ENCODE data around the gene PPP2R1B.
"Not testable (repeated sequence)": the region's sequence is repeated elsewhere in the genome, so short reads cannot be mapped to it uniquely, and the experiment has no call there.

PPP2R1B gene

GRCh38 chr11:111729071-111729830 is 36.9 kb downstream of the PPP2R1B start:
- H3K27ac Mint-ChIP-seq, result no peak overlapping the region
- H3K4me1 Mint-ChIP-seq, result no peaks in the 10 kb centered on the region
- DNase-seq (ENCODE audit: low spot score in 2 of 2) (no peak), ATAC-seq (no peak)
- no peak overlapping the region for H3K4me3 Mint-ChIP-seq
- no peaks in the 10 kb centered on the region for H3K9me3 Mint-ChIP-seq
- H3K36me3 Mint-ChIP-seq, result peaks cover 48% of the 10 kb centered on the region

DNA sequence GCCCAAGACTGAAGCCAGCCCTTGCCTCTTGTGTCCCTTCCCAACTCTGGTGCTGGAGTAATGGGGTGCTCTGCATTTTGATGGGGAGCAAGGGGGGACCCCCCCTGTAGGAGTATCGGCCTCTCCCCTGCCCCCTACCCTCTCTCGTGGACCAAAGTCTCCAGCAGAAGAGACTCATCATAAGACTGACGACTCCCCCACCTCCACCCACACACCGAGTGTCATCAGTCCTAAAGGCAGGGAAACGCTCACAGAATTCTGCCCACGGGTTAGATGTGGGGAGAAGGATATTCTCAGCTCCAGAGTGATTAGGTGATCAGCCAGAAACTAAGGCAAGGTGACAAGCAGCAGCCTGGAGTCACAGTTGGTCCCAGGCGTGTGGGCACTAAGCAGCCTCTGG is 38.8 kb downstream of the PPP2R1B start:
- Mint-ChIP-seq H3K27ac (peak overlapping the region; percentile 14), H3K36me3 (peaks cover 67% of the 10 kb centered on the region), H3K4me3 (no peak overlapping the region), H3K4me1 (no peaks in the 10 kb centered on the region), H3K9me3 (no peaks in the 10 kb centered on the region)
- DNase-seq (ENCODE audit: low spot score in 2 of 2) (no peak), ATAC-seq (no peak)

- no peak for ATAC-seq
- H3K4me3 Mint-ChIP-seq, result no peak overlapping the region
- peaks cover 72% of the 10 kb centered on the region for H3K36me3 Mint-ChIP-seq
- no peak for DNase-seq (ENCODE audit: low spot score in 2 of 2)
- no peaks in the 10 kb centered on the region for H3K9me3 Mint-ChIP-seq
- no peak overlapping the region for H3K27ac Mint-ChIP-seq
- no peaks in the 10 kb centered on the region for H3K4me1 Mint-ChIP-seq
These were observed 39.9 kb downstream of the PPP2R1B start for GRCh38 chr11:111726301-111726713.

GRCh38 chr11:111725621-111726020 is 40.6 kb downstream of the PPP2R1B start:
- no peaks in the 10 kb centered on the region for H3K9me3 Mint-ChIP-seq
- ATAC-seq (no peak), DNase-seq (ENCODE audit: low spot score in 2 of 2) (no peak)
- peaks cover 79% of the 10 kb centered on the region for H3K36me3 Mint-ChIP-seq
- no peak overlapping the region for H3K27ac Mint-ChIP-seq
- H3K4me1 Mint-ChIP-seq, result no peaks in the 10 kb centered on the region
- H3K4me3 Mint-ChIP-seq, result no peak overlapping the region

GRCh38 chr11:111724615-111725129 is 41.5 kb downstream of the PPP2R1B start:
- Mint-ChIP-seq H3K27ac (no peak overlapping the region), H3K36me3 (peaks cover 82% of the 10 kb centered on the region), H3K4me1 (no peaks in the 10 kb centered on the region), H3K9me3 (no peaks in the 10 kb centered on the region), H3K4me3 (no peak overlapping the region)
- no peak for DNase-seq (ENCODE audit: low spot score in 2 of 2)
- ATAC-seq, result no peak

DNA sequence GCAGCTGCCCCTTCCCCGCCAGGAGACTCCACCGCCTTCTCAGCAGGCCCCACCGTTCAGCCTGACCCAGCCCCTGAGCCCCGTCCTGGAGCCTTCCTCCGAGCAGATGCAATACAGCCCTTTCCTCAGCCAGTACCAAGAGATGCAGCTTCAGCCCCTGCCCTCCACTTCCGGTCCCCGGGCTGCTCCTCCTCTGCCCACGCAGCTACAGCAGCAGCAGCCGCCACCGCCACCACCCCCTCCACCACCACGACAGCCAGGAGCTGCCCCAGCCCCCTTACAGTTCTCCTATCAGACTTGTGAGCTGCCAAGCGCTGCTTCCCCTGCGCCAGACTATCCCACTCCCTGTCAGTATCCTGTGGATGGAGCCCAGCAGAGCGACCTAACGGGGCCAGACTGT is 42.6 kb downstream of the PPP2R1B start:
- Mint-ChIP-seq H3K4me1 (no peaks in the 10 kb centered on the region), H3K36me3 (peaks cover 78% of the 10 kb centered on the region), H3K4me3 (no peak overlapping the region), H3K9me3 (no peaks in the 10 kb centered on the region), H3K27ac (no peak overlapping the region)
- DNase-seq (ENCODE audit: low spot score in 2 of 2), result no peak
- no peak for ATAC-seq

DNA sequence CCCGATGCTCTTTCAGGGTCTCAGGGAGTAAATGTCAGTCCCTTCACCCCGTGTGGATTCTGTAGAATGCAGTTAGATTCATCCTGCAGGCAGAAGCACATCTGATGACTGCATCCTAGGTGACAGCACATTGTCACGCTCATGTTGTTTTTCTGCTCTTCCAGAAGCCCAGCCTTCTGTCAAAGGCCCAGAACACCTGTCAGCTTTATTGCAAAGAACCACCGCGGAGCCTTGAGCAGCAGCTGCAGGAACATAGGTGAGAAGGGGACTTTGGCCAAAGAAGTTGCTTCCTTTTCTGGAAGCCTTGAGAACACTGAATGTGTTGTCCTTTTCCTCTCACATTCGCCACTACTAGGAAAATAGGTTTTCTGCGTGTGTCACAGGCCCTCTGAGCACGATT is 43.7 kb downstream of the PPP2R1B start:
- Mint-ChIP-seq H3K36me3 (peaks cover 81% of the 10 kb centered on the region), H3K27ac (no peak overlapping the region), H3K4me1 (no peaks in the 10 kb centered on the region), H3K4me3 (no peak overlapping the region), H3K9me3 (no peaks in the 10 kb centered on the region)
- DNase-seq (ENCODE audit: low spot score in 2 of 2) (no peak), ATAC-seq (no peak)

GRCh38 chr11:111720801-111721494 is 45.2 kb downstream of the PPP2R1B start:
- Mint-ChIP-seq H3K9me3 (no peaks in the 10 kb centered on the region), H3K36me3 (peaks cover 85% of the 10 kb centered on the region), H3K27ac (no peak overlapping the region), H3K4me3 (no peak overlapping the region), H3K4me1 (no peaks in the 10 kb centered on the region)
- ATAC-seq, result no peak
- DNase-seq (ENCODE audit: low spot score in 2 of 2), result no peak

- Mint-ChIP-seq H3K9me3 (no peaks in the 10 kb centered on the region), H3K4me3 (no peak overlapping the region), H3K27ac (no peak overlapping the region), H3K4me1 (peaks cover under 1% of the 10 kb centered on the region), H3K36me3 (peaks cover 74% of the 10 kb centered on the region)
- DNase-seq (ENCODE audit: low spot score in 2 of 2) (no peak), ATAC-seq (no peak)
These were observed 46.8 kb downstream of the PPP2R1B start for GRCh38 chr11:111719379-111719778.

GRCh38 chr11:111718859-111719258 is 47.3 kb downstream of the PPP2R1B start:
- Mint-ChIP-seq H3K36me3 (peaks cover 73% of the 10 kb centered on the region), H3K9me3 (no peaks in the 10 kb centered on the region), H3K4me3 (no peak overlapping the region), H3K4me1 (peaks cover 6% of the 10 kb centered on the region), H3K27ac (no peak overlapping the region)
- no peak for DNase-seq (ENCODE audit: low spot score in 2 of 2)
- no peak for ATAC-seq

DNA sequence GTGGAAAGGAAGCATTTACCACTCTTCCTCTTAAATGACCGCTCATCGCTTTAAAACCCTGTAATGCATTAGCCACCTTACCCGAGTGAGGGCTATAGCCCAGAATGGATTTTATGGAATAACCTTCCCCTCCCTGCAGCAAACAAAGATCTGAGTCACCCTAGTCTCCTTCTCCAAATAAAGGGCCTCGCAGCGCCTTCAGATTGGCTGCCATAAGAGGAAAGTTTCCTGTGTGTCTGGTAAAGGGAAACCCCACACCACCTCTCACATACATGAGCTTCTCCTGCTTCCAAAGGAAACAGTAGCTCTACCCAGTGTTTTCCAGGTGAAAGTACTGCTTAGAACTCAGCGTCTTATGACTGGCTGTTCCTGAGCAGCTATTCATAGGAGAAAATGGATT is 47.8 kb downstream of the PPP2R1B start:
- DNase-seq (ENCODE audit: low spot score in 2 of 2), result no peak
- peaks cover 73% of the 10 kb centered on the region for H3K36me3 Mint-ChIP-seq

DNA sequence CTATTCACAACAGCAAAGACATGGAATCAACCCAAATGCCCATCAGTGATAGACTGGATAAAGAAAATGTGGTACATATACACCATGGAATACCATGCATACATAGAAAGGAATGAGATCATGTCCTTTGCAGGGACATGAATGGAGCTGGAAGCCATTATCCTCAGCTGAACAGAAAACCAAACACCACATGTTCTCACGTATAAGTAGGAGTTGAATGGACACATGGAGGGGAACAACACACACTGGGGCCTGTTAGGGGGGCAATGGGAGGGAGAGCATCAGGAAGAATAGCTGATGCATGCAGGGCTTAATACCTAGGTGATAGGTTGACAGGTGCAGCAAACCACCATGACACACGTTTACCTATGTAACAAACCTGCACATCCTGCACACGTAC is 48.5 kb downstream of the PPP2R1B start:
- H3K36me3 Mint-ChIP-seq, result peaks cover 73% of the 10 kb centered on the region

More for the DNA sequence above, 47.8 kb downstream of the PPP2R1B start:
- H3K4me3 Mint-ChIP-seq, result no peak overlapping the region
- peaks cover 7% of the 10 kb centered on the region for H3K4me1 Mint-ChIP-seq
- no peak overlapping the region for H3K27ac Mint-ChIP-seq
- H3K9me3 Mint-ChIP-seq, result no peaks in the 10 kb centered on the region
- ATAC-seq, result no peak

GRCh38 chr11:111715142-111715816 is 50.9 kb downstream of the PPP2R1B start:
- Mint-ChIP-seq H3K36me3 (peaks cover 66% of the 10 kb centered on the region), H3K4me1 (peaks cover 7% of the 10 kb centered on the region), H3K4me3 (no peak overlapping the region), H3K9me3 (no peaks in the 10 kb centered on the region), H3K27ac (no peak overlapping the region)
- DNase-seq (ENCODE audit: low spot score in 2 of 2), result no peak
- ATAC-seq, result no peak

More for the DNA sequence above, 48.5 kb downstream of the PPP2R1B start:
- not testable (repeated sequence) for H3K4me1 Mint-ChIP-seq; ATAC-seq; H3K9me3 Mint-ChIP-seq; DNase-seq (ENCODE audit: low spot score in 2 of 2); H3K4me3 Mint-ChIP-seq; H3K27ac Mint-ChIP-seq

DNA sequence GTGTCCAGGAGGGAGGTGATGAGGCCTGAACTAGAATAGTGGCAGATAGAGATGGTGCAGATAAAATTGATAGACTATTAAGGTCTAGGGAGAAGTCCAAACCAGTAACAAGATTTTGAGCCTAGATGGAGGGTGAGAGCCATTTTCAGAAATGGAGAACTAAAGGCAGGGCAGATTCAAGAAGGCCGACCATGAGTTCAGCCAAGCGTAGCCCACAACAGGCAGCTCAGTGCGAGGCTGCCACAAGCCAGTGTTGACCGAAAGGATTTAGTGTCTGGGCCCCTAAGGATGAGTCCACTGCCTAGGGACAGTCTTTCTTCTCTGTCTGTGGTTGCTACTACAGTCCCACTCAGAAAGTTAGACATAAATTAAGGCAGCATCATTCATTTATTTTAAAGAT is 51.7 kb downstream of the PPP2R1B start:
- H3K4me3 Mint-ChIP-seq, result no peak overlapping the region
- no peak overlapping the region for H3K27ac Mint-ChIP-seq
- DNase-seq (ENCODE audit: low spot score in 2 of 2) (no peak), ATAC-seq (no peak)
- peaks cover 7% of the 10 kb centered on the region for H3K4me1 Mint-ChIP-seq
- no peaks in the 10 kb centered on the region for H3K9me3 Mint-ChIP-seq
- peaks cover 64% of the 10 kb centered on the region for H3K36me3 Mint-ChIP-seq

GRCh38 chr11:111707691-111708067 is 58.5 kb downstream of the PPP2R1B start:
- Mint-ChIP-seq H3K4me3 (no peak overlapping the region), H3K9me3 (no peaks in the 10 kb centered on the region), H3K4me1 (no peaks in the 10 kb centered on the region), H3K36me3 (peaks cover 72% of the 10 kb centered on the region), H3K27ac (no peak overlapping the region)
- DNase-seq (ENCODE audit: low spot score in 2 of 2) (no peak), ATAC-seq (no peak)
